Spinal cord (tissue), 10 donors: Measurements from ENCODE around the gene PARD3B. TPM values are rescaled to one million over a fixed set of nuclear protein-coding genes. Genes with fewer than 3 reads are reported as not detected.

Experiments
- DNase-seq, 6 donors: peaks; one replicate each; pipeline versions ENCODE4 v3.0.0 to v3.0.0-alpha.2; 2013 to 2015; ENCODE audit warnings: low spot score in 6 of 6, low read depth in 4 of 6
- H3K27ac ChIP-seq: one replicate; pipeline ENCODE4 v1.5.1; 2013; ENCODE audit warnings: low read depth, low read length, control low read depth
- H3K27me3 ChIP-seq: one replicate; pipeline ENCODE4 v1.6.1; 2013; ENCODE audit warnings: low read length; ENCODE audit not compliant: control insufficient read depth, insufficient read depth
- H3K36me3 ChIP-seq: one replicate; pipeline ENCODE4 v1.6.1; 2013; ENCODE audit warnings: low read length; ENCODE audit not compliant: control insufficient read depth, insufficient read depth
- H3K4me1 ChIP-seq: one replicate; pipeline ENCODE4 v1.6.1; 2013; ENCODE audit warnings: low read length; ENCODE audit not compliant: control insufficient read depth, insufficient read depth
- H3K4me3 ChIP-seq: one replicate; pipeline ENCODE4 v1.5.1; 2013; ENCODE audit warnings: low read depth, low read length, control low read depth
- H3K9me3 ChIP-seq: one replicate; pipeline ENCODE4 v1.6.1; 2013; ENCODE audit warnings: low read length; ENCODE audit not compliant: control insufficient read depth, insufficient read depth
- WGBS: methylation state at CpG from one replicate; pipeline ENCODE4 v1.1.5; 2013; ENCODE audit warnings: missing lambda C conversion rate; ENCODE audit not compliant: insufficient coverage; 5-methylcytosine and 5-hydroxymethylcytosine counted together
- polyA plus RNA-seq, 2 donors: library from polyadenylated mRNA; unstranded; fragments of 120-200 nt; gene quantifications; one replicate each; pipeline ENCODE4 v1.2.1, GENCODE V29; 2013; ENCODE audit not compliant: insufficient read length in 2 of 2
- total RNA-seq, 2 donors: library from RNA; depleted of rRNA in 1 of 2; stranded (reverse); fragments of 120-200 nt in 1 of 2; fragments of >200 nt in 1 of 2; gene quantifications; one replicate each; pipeline versions ENCODE4 v1.2.3 to v1.2.4, GENCODE V29; 2013 to 2014
- donor health status: healthy.

The PARD3B gene
- total and polyA plus RNA-seq, 4 donors = 10.8 to 34.6 (median 22.1) TPM

DNA sequence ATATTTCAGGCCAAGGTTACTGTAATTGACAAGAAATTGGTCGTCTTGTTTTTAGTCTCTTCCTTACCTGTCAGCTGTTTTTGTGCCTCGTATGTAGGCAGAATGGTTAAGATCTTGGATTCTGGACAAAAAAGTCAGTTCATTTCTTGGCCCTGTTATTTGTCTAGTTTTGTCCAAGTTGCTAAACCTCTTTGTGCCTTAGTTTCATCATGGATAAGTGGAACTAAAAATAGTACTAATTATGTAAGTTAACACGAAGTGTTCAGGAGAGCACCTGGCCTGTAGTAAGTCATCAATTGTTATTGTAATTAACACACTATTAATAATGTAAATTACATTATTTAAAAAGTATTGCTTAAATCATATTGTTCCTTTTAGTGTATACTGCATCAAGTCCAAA, 148.0 kb downstream of the PARD3B start:
- 38% methylated on average over 2 of the region's 3 CpGs for WGBS
- no peaks in the 10 kb centered on the region for H3K36me3 ChIP-seq
- no peak overlapping the region for H3K4me3 ChIP-seq
- DNase-seq = no peak
- H3K9me3 ChIP-seq = no peaks in the 10 kb centered on the region
- no peaks in the 10 kb centered on the region for H3K4me1 ChIP-seq
- no peaks in the 10 kb centered on the region for H3K27me3 ChIP-seq
- no peak overlapping the region for H3K27ac ChIP-seq

DNA sequence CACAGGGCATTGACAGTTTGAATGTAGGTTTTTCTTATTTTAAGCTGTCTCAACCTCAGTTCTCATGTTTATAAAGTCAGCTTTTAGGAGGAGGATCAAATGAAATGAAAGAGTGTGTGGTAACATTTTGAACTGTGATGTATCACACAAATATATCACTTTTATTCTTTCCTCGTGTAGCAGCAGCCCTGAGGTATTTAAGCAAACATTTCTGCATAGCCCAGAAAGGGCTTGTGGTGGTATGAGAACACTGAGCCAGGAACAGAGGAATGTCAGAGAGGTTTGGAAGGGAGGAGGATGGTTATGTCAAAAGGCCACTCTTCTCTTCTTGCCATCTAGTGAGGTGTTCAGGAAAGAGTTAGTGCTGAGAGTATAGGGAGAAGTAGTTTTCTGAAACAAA, 150.2 kb downstream of the PARD3B start:
- no CpG with 5 or more reads among the region's 1 CpG for WGBS
- H3K4me3 ChIP-seq = no peak overlapping the region
- DNase-seq = no peak
- H3K27ac ChIP-seq = no peak overlapping the region
- H3K36me3 ChIP-seq = no peaks in the 10 kb centered on the region
- no peaks in the 10 kb centered on the region for H3K4me1 ChIP-seq
- H3K9me3 ChIP-seq = no peaks in the 10 kb centered on the region
- H3K27me3 ChIP-seq = no peaks in the 10 kb centered on the region

DNA sequence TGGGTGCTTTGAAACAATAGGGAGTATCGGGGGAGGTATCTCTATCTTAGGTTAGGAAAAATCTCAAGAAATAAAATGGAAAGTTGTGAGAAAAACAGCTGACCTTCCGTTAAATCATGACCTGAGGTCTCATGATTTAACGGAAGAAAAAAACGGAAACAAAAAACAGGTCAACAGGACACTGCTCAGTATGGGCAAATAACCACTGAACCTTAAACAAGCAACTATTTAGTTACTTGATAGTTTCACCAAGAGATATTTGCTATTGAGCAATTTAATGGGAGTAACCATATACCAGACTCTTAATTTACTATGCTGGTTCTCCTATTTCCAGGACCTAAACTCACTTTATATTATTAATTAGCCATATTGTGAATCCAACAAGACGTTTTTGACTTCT, 150.8 kb downstream of the PARD3B start:
- no peaks in the 10 kb centered on the region for H3K36me3 ChIP-seq
- H3K4me1 ChIP-seq = no peaks in the 10 kb centered on the region
- no peak for DNase-seq
- 100% methylated on average over 1 of the region's 5 CpGs for WGBS
- no peaks in the 10 kb centered on the region for H3K27me3 ChIP-seq
- no peaks in the 10 kb centered on the region for H3K9me3 ChIP-seq
- H3K27ac ChIP-seq = no peak overlapping the region
- H3K4me3 ChIP-seq = no peak overlapping the region

DNA sequence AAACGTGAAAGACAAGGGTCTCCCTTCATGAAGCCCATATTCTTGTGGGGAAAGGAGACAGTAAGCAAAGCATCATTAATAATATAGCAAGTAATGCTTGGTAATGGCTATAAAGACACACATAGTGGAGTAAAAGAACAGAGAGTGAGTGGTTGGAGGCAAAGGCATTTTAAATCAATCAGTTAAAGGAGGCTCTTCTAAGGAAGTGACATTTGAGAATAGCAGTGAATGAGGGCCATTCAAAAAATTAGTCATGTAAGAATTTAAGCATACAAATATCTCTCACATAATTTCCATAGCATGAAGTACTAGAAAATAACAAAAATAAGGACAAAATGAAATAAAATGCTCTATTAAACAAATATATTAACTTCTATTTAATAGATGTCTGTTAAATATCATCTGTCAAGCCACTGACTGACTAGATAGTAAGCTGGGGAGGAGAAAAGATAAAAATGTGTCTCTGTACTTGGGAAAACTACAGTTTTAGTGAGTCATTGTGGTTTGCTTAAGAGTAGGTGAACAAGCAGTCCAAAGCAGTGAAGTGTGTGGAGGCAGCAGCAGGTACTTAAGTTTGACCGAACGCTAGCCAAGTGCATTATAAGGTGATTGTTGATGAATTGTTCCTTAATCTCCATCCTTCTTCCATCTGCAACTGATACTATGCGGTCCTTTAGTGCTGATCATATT, 160.1 kb downstream of the PARD3B start:
- H3K36me3 ChIP-seq = no peaks in the 10 kb centered on the region
- H3K27ac ChIP-seq = no peak overlapping the region
- H3K4me1 ChIP-seq = no peaks in the 10 kb centered on the region
- no peaks in the 10 kb centered on the region for H3K9me3 ChIP-seq
- DNase-seq = no peak
- H3K27me3 ChIP-seq = no peaks in the 10 kb centered on the region
- no CpG with 5 or more reads among the region's 4 CpGs for whole genome bisulfite sequencing
- no peak overlapping the region for H3K4me3 ChIP-seq

DNA sequence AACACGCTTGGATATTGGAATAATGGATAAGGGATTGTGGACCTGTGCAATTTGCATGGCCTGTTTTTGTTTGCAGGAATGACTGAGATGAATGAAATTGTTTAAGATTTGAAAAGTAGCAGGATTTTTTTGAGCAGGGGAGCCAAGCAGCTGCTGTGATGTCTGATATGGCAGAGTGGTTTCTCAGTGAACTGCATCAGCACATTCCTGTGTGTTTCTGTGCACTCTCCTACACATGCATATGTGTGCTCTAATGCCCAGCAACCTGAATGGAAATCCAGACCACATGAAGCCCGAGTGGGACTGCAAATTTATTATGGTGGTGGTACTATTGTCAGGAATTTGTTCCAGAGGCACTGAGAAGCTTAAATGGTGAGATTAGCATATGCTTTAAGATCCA, 161.7 kb downstream of the PARD3B start:
- no peaks in the 10 kb centered on the region for H3K27me3 ChIP-seq
- WGBS = 37% methylated on average over 2 of the region's 2 CpGs
- no peaks in the 10 kb centered on the region for H3K4me1 ChIP-seq

DNA sequence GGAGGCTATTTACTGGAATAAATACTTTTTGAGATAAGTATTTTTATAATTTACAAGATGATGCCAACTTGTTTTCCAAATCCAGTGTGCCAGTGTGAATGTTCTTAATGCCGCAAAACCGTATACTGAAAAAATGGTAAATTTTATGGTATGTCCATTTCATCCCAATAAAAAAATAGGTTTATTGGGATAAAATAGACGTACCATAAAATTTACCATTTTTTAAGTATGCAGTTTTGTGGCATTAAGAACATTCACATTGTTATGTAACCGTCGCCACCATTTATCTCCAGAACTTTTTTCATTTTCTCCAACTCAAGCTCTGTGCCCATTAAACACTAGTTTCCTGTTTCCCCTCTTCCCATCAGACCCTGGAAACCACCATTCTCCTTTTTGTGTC, 167.9 kb downstream of the PARD3B start:
- no peak overlapping the region for H3K4me3 ChIP-seq
- H3K4me1 ChIP-seq = no peaks in the 10 kb centered on the region
- 75% methylated on average over 2 of the region's 5 CpGs for WGBS
- H3K27ac ChIP-seq = no peak overlapping the region
- no peaks in the 10 kb centered on the region for H3K9me3 ChIP-seq
- DNase-seq = no peak
- no peaks in the 10 kb centered on the region for H3K27me3 ChIP-seq
- H3K36me3 ChIP-seq = no peaks in the 10 kb centered on the region

More for the DNA sequence above, 161.7 kb downstream of the PARD3B start:
- DNase-seq = no peak
- Histone ChIP-seq H3K27ac (no peak overlapping the region), H3K36me3 (no peaks in the 10 kb centered on the region), H3K9me3 (no peaks in the 10 kb centered on the region), H3K4me3 (no peak overlapping the region)

DNA sequence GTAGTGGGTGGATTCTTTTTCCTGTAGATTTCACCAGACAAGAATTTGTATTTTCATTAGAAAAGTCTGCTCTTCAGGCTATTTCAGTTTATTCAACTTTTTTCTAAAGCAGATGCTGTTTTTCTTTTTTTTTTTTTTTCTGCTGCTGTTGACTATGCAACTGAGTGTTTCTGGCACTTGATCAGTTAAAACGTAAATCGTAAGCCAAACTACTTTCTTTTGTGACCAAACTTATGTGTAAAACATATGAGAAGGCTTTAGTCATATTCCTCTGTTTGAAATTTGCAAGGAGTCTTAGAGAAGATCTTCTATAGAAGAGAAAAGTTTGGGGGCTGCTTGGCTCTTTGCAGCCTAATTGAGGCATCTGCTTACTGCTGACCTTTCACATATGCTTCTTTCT, 170.1 kb downstream of the PARD3B start:
- no peak overlapping the region for H3K27ac ChIP-seq
- H3K4me1 ChIP-seq = no peaks in the 10 kb centered on the region
- no peak overlapping the region for H3K4me3 ChIP-seq
- WGBS = no CpG with 5 or more reads among the region's 2 CpGs
- H3K36me3 ChIP-seq = no peaks in the 10 kb centered on the region
- no peaks in the 10 kb centered on the region for H3K9me3 ChIP-seq
- no peaks in the 10 kb centered on the region for H3K27me3 ChIP-seq
- peak in 1 of 6 donors; percentile 6 for DNase-seq

DNA sequence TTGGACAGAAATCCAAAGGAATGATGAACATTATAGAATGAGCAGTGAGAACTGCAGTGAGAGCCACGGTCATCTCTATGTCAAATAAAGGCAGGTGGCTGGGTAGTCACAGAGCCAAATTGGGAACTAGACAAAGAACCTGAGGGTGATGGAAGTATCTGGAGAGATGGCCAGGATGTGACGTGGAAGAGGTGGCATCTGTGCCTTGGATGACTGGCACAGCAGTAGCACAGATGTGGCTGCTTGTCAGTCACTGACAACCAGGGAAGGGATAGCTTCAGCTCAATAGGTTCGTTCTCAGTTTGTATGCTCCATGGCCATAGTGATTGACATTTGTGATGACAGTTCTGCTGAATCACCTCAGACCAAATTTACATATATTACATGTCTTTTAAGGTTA, 172.3 kb downstream of the PARD3B start:
- no peak overlapping the region for H3K27ac ChIP-seq
- no peak overlapping the region for H3K4me3 ChIP-seq
- no peaks in the 10 kb centered on the region for H3K9me3 ChIP-seq
- 89% methylated on average over 2 of the region's 3 CpGs for WGBS
- H3K36me3 ChIP-seq = no peaks in the 10 kb centered on the region
- no peaks in the 10 kb centered on the region for H3K27me3 ChIP-seq
- H3K4me1 ChIP-seq = no peaks in the 10 kb centered on the region
- DNase-seq = no peak

DNA sequence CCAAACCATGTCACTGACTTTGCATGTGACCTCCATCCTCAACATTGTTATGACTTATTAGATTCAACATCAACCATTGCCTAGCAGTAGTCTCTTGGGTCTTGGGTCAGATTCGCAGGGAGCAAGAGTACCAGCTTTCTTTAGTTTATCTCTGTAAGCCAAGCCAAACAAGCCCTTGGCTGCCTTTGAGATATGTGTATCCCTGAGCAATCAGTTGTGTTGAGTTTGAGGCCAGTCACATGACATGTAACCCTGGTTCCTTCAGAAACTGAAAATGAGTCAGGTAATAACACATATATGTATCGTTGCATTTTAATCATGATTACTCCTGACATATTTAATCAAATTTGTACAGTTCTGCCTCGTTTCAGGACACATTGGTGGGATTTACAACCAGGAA, 173.3 kb downstream of the PARD3B start:
- Histone ChIP-seq H3K4me1 (no peaks in the 10 kb centered on the region), H3K9me3 (no peaks in the 10 kb centered on the region), H3K4me3 (no peak overlapping the region), H3K27ac (no peak overlapping the region), H3K36me3 (no peaks in the 10 kb centered on the region), H3K27me3 (no peaks in the 10 kb centered on the region)
- DNase-seq = no peak
- WGBS = 88% methylated on average over 1 of the region's 3 CpGs

DNA sequence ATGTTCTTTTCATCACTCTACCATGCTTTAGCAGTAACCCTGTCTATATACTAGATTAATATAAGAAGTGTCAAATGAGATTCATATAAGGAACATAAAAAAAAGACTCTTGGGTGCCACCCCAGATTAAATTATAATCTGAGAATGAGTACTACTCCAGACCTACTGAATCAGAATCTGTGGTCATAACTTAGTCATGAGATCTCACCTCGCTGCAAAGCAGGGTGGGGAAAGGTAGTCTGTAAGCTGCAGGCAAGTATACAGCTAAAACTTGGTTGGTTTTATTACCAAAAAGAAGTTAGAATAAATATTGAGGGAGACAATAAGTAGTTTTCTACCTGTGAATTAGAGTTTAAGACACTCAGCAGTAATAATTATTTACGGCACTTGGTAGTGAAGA, 175.6 kb downstream of the PARD3B start:
- Histone ChIP-seq H3K27ac (no peak overlapping the region), H3K36me3 (no peaks in the 10 kb centered on the region), H3K4me1 (no peaks in the 10 kb centered on the region), H3K9me3 (no peaks in the 10 kb centered on the region), H3K27me3 (no peaks in the 10 kb centered on the region), H3K4me3 (no peak overlapping the region)
- WGBS = 100% methylated on average over 1 of the region's 2 CpGs
- DNase-seq = no peak
